Gastrocnemius medialis (tissue), 4 donors: ENCODE measurements around the gene NPNT.

Experiments used
- POLR2A ChIP-seq, 2 donors: fragments of 450-650 bp; IDR thresholded peaks; one replicate each; pipeline ENCODE4 v1.6.1; 2017; ENCODE audit warnings: antibody characterized with exemption in 2 of 2, mild to moderate bottlenecking in 2 of 2, moderate library complexity in 2 of 2
- TF ChIP-seq, protein P1 (sequence below), 5 experiments: fragments of 450-650 bp in 3 of 5; fragments of 200-600 bp in 2 of 5; sonication (generic) in 2 of 5; IDR thresholded peaks in 4 of 5; conservative IDR thresholded peaks in 1 of 5; 1 replicate in 4 of 5; 2 replicates in 1 of 5; pipeline ENCODE4 v1.5.1; 2016 to 2019; ENCODE audit warnings: antibody characterized with exemption in 5 of 5, mild to moderate bottlenecking in 3 of 5, moderate library complexity in 3 of 5

DNA sequence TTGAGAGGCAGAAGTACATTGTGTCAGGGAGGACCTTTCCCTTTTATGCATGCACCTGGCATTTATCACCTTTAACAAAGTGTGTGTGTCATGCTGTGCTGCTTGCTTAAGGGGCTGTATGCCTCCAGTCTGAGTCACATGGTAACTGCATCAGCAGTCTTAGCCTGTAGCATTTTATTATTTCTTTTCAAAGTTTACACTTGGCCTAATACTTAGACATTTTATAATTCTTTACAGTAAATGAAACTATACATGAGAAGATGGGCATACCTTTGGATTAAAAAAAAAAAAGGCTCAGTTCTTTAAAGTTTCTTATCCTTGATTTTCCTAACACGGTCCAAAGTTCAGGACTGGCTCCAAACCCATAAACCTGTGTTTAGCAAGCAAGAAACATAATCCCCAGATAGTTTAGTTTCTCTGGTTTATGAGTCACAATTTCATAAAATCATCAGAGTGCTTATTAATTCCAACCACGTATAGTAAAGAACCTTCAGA is 14.6 kb downstream of the NPNT start:
- TF ChIP-seq, protein P1, sequence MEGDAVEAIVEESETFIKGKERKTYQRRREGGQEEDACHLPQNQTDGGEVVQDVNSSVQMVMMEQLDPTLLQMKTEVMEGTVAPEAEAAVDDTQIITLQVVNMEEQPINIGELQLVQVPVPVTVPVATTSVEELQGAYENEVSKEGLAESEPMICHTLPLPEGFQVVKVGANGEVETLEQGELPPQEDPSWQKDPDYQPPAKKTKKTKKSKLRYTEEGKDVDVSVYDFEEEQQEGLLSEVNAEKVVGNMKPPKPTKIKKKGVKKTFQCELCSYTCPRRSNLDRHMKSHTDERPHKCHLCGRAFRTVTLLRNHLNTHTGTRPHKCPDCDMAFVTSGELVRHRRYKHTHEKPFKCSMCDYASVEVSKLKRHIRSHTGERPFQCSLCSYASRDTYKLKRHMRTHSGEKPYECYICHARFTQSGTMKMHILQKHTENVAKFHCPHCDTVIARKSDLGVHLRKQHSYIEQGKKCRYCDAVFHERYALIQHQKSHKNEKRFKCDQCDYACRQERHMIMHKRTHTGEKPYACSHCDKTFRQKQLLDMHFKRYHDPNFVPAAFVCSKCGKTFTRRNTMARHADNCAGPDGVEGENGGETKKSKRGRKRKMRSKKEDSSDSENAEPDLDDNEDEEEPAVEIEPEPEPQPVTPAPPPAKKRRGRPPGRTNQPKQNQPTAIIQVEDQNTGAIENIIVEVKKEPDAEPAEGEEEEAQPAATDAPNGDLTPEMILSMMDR (IDR thresholded peaks at IDR 0.05 in 4 of 5, conservative IDR thresholded peaks at IDR 0.05 in 1 of 5) = no peak
- TF ChIP-seq POLR2A (IDR thresholded peaks at IDR 0.05) = no peak
